ENCODE measurements around the gene ARHGAP18. TPM values are rescaled to one million over a fixed set of nuclear protein-coding genes. Genes with fewer than 3 reads are reported as not detected.

The ARHGAP18 gene
- polyA plus RNA-seq, 2 donors = 2.1 to 2.2 TPM

DNA sequence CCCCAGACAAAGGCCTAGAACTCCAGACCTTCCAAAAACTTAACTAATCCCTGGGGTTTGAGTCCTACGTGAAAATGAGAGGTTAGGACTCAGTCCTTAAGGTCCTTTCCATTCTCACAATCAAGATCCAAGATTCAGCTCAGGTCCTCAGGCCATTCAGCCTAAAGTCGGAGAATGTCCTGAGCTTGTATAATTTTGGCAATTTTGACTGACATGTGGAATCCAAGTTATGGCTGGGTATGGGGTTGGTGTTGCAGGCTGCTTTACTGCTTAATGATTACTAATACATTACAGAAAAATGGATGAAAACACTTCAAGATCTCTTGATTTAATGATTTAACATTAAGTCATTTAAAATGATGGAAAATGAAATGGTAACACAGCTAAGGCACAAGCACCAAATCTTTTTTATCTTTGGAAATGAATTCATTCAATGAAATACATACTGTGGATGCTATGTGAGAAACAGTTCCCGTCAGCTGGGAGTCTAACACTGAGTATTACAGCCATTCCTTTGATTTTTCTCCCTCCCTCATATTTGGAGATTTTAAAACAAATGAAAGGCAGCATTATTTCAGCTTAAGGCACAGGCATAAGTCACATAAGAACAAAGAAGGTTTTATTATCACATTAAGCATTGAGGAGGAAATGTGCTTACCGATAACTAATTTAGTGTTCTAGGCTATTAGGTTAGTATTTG, 1.3 kb downstream of the ARHGAP18 start:
- no peaks in the 10 kb centered on the region for H3K36me3 ChIP-seq (ENCODE audit: control insufficient read depth in 2 of 2, insufficient read depth in 2 of 2, low read length in 1 of 2)
- H3K4me1 ChIP-seq (ENCODE audit: control insufficient read depth in 2 of 2, insufficient read depth in 2 of 2, low read length in 1 of 2) = no peaks in the 10 kb centered on the region
- no peaks in the 10 kb centered on the region for H3K27me3 ChIP-seq (ENCODE audit: control insufficient read depth in 1 of 2, insufficient read depth in 2 of 2, low read length in 2 of 2)
- peak overlapping the region in 1 of 2 donors; percentile 12 for H3K27ac ChIP-seq (ENCODE audit: low read depth in 2 of 2, low read length in 1 of 2)
- 50 to 69% methylated on average over 4 of the region's 4 CpGs for WGBS, 2 donors
- peak overlapping the region in 1 of 2 donors; percentile 90 for H3K4me3 ChIP-seq (ENCODE audit: low read depth in 1 of 2, low read length in 2 of 2)
- no peaks in the 10 kb centered on the region for H3K9me3 ChIP-seq (ENCODE audit: control insufficient read depth in 2 of 2, insufficient read depth in 1 of 2, low read depth in 1 of 2, low read length in 1 of 2)

DNA sequence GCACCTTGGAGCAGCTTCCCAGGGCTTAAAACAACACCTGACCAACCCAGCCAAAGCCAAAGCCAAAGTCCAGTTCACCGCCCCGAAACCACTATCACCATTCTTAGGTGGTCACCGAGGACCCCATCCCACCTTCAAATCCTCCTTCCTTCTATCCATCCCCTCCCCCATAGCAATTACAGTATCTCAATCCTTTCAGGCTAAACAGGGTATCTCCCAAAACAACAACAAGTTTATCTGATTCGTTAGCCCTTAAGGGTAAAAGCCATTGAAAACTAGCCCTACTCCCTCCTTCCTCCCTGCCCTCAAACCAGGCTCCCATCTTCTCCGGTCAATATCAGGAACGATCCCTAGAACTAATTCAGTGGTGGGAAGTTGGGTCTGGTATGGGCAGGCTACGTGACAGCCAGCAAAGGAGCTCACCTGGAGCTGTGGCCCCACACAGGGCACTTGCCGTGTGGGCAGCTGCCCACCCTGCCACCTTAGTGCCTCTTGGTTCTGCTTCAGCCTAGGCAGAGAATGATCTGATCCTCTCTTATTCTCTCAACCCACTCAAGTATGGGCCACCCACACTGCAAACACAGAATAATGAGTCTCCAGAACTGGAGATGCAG, 2.0 kb downstream of the ARHGAP18 start:
- Histone ChIP-seq H3K9me3 (ENCODE audit: control insufficient read depth in 2 of 2, insufficient read depth in 1 of 2, low read depth in 1 of 2, low read length in 1 of 2) (no peaks in the 10 kb centered on the region), H3K27ac (ENCODE audit: low read depth in 2 of 2, low read length in 1 of 2) (peak overlapping the region in 1 of 2 donors; percentile 42), H3K36me3 (ENCODE audit: control insufficient read depth in 2 of 2, insufficient read depth in 2 of 2, low read length in 1 of 2) (no peaks in the 10 kb centered on the region), H3K4me1 (ENCODE audit: control insufficient read depth in 2 of 2, insufficient read depth in 2 of 2, low read length in 1 of 2) (no peaks in the 10 kb centered on the region), H3K27me3 (ENCODE audit: control insufficient read depth in 1 of 2, insufficient read depth in 2 of 2, low read length in 2 of 2) (no peaks in the 10 kb centered on the region), H3K4me3 (ENCODE audit: low read depth in 1 of 2, low read length in 2 of 2) (no peak overlapping the region)
- WGBS, 2 donors = 64 to 87% methylated on average over 8 of the region's 8 CpGs

DNA sequence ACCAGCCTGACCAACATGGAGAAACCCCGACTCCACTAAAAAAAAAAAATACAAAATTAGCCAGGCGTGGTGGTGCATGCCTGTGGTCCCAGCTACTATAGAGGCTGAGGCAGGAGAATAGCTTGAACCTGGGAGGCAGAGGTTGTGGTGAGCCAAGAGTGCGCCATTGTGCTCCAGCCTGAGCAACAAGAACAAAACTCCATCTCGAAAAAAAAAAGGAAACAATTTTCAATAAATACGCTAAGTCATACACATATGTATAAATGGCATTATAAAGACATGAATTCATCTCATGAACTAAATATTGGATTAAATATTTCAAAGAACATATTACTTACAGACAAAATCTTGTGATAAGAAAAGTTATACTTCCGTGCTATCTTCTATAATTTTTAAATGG, 2.9 kb downstream of the ARHGAP18 start:
- no peaks in the 10 kb centered on the region for H3K9me3 ChIP-seq (ENCODE audit: control insufficient read depth in 2 of 2, insufficient read depth in 1 of 2, low read depth in 1 of 2, low read length in 1 of 2)
- no peak overlapping the region for H3K4me3 ChIP-seq (ENCODE audit: low read depth in 1 of 2, low read length in 2 of 2)
- WGBS, 2 donors = 93 to 94% methylated on average over 6 of the region's 6 CpGs
- H3K4me1 ChIP-seq (ENCODE audit: control insufficient read depth in 2 of 2, insufficient read depth in 2 of 2, low read length in 1 of 2) = no peaks in the 10 kb centered on the region
- H3K36me3 ChIP-seq (ENCODE audit: control insufficient read depth in 2 of 2, insufficient read depth in 2 of 2, low read length in 1 of 2) = no peaks in the 10 kb centered on the region
- no peak overlapping the region for H3K27ac ChIP-seq (ENCODE audit: low read depth in 2 of 2, low read length in 1 of 2)
- H3K27me3 ChIP-seq (ENCODE audit: control insufficient read depth in 1 of 2, insufficient read depth in 2 of 2, low read length in 2 of 2) = no peaks in the 10 kb centered on the region

DNA sequence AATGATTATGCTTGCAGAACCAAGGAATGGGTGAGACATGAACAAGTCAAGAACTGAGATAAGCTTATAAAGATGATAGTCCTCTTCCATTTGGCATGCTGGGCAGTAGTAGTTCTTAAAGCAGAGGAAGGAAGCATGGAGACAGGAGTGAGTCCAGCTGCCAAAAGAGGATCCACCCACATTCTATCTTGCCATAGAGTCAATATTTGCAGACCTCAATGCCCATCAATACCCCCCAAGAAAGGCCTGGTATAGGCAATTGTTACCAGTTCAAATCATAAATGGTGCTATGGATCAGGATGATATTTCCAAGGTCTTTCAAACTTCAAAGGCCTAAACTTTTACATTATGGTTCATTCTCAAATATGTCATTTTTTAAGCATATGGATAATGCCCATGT, 4.8 kb downstream of the ARHGAP18 start:
- Histone ChIP-seq H3K27ac (ENCODE audit: low read depth in 2 of 2, low read length in 1 of 2) (no peak overlapping the region), H3K36me3 (ENCODE audit: control insufficient read depth in 2 of 2, insufficient read depth in 2 of 2, low read length in 1 of 2) (no peaks in the 10 kb centered on the region), H3K9me3 (ENCODE audit: control insufficient read depth in 2 of 2, insufficient read depth in 1 of 2, low read depth in 1 of 2, low read length in 1 of 2) (no peaks in the 10 kb centered on the region), H3K4me3 (ENCODE audit: low read depth in 1 of 2, low read length in 2 of 2) (no peak overlapping the region), H3K27me3 (ENCODE audit: control insufficient read depth in 1 of 2, insufficient read depth in 2 of 2, low read length in 2 of 2) (no peaks in the 10 kb centered on the region), H3K4me1 (ENCODE audit: control insufficient read depth in 2 of 2, insufficient read depth in 2 of 2, low read length in 1 of 2) (no peaks in the 10 kb centered on the region)

DNA sequence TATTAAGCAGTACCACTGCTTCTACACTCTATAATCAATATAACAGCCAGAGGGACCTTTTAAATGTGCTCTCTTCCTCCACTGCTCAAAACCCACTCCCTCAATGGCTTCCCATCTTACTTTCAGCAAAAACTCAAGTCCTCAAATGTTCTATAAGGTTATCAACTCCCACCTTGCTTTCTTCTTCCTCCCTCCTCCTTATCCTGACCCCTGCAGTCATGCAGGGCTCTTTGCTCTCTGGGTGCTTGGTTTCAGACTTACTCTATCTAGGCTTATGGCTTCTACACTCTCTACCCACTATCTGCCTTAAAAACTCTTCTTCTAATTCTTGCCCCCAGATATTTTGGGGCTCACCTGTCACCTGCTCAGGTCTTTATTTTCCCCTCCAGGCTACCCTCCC, 5.3 kb downstream of the ARHGAP18 start:
- H3K4me1 ChIP-seq (ENCODE audit: control insufficient read depth in 2 of 2, insufficient read depth in 2 of 2, low read length in 1 of 2) = no peaks in the 10 kb centered on the region
- no peaks in the 10 kb centered on the region for H3K27me3 ChIP-seq (ENCODE audit: control insufficient read depth in 1 of 2, insufficient read depth in 2 of 2, low read length in 2 of 2)
- no peak overlapping the region for H3K27ac ChIP-seq (ENCODE audit: low read depth in 2 of 2, low read length in 1 of 2)
- no peak overlapping the region for H3K4me3 ChIP-seq (ENCODE audit: low read depth in 1 of 2, low read length in 2 of 2)
- no peaks in the 10 kb centered on the region for H3K36me3 ChIP-seq (ENCODE audit: control insufficient read depth in 2 of 2, insufficient read depth in 2 of 2, low read length in 1 of 2)
- no peaks in the 10 kb centered on the region for H3K9me3 ChIP-seq (ENCODE audit: control insufficient read depth in 2 of 2, insufficient read depth in 1 of 2, low read depth in 1 of 2, low read length in 1 of 2)

DNA sequence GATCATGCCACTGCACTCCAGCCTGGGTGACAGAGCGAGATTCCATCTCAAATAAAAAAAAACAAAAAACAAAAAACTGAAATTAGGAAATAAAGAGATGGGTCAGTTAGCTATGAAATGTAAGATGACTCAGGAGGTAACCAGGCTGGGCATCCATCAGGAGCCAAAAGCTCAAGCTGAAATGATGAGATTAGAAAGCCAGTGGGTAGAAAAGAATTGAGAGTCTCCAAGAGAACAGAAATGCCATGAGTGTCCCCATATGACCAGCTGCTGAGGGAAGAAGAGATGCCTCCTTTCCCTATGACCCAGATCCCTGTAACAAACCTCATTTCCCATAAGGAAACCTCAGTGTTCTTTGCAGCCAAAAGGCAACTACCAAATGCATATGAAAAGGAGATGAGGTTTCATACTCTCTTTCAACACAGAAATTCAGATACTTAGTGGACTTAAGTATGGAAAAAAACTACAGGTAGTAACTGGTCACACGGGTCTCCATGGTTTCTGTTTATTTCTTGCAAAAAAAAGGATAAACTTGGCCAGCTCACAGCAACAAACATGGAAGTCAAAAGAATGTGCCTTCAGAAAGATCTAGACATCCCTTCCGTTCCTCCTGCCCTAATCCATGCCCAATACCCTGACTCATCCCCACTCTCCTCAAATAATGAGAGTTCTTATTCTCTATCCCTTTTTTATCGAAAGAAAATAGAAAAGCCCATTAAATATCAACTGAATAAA, 8.1 kb downstream of the ARHGAP18 start:
- no peak overlapping the region for H3K4me3 ChIP-seq (ENCODE audit: low read depth in 1 of 2, low read length in 2 of 2)
- H3K36me3 ChIP-seq (ENCODE audit: control insufficient read depth in 2 of 2, insufficient read depth in 2 of 2, low read length in 1 of 2) = no peaks in the 10 kb centered on the region
- H3K27me3 ChIP-seq (ENCODE audit: control insufficient read depth in 1 of 2, insufficient read depth in 2 of 2, low read length in 2 of 2) = no peaks in the 10 kb centered on the region
- no peak overlapping the region for H3K27ac ChIP-seq (ENCODE audit: low read depth in 2 of 2, low read length in 1 of 2)
- H3K4me1 ChIP-seq (ENCODE audit: control insufficient read depth in 2 of 2, insufficient read depth in 2 of 2, low read length in 1 of 2) = no peaks in the 10 kb centered on the region
- WGBS, 2 donors = 75 to 84% methylated on average over 4 of the region's 4 CpGs
- no peaks in the 10 kb centered on the region for H3K9me3 ChIP-seq (ENCODE audit: control insufficient read depth in 2 of 2, insufficient read depth in 1 of 2, low read depth in 1 of 2, low read length in 1 of 2)

DNA sequence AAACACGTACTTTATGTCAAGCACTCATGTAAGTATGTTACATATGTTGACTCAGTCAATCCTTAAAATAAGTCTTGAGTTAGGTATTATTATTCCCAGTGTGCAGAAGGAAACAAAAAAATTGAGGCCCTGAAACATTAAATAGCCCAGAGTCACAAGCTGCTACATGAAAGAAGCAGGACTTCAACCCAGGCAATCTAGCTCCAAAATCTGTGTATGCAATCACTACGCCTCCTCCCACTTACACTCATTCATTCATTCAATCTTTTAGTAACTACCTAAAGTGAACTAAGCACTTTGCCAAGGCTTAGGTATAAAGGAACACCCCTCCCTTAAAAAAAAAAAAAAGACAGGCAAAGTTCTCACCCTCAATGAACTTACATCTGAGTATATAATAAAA, 9.3 kb downstream of the ARHGAP18 start:
- no peaks in the 10 kb centered on the region for H3K9me3 ChIP-seq (ENCODE audit: control insufficient read depth in 2 of 2, insufficient read depth in 1 of 2, low read depth in 1 of 2, low read length in 1 of 2)
- no peaks in the 10 kb centered on the region for H3K4me1 ChIP-seq (ENCODE audit: control insufficient read depth in 2 of 2, insufficient read depth in 2 of 2, low read length in 1 of 2)
- no peak overlapping the region for H3K4me3 ChIP-seq (ENCODE audit: low read depth in 1 of 2, low read length in 2 of 2)
- H3K27me3 ChIP-seq (ENCODE audit: control insufficient read depth in 1 of 2, insufficient read depth in 2 of 2, low read length in 2 of 2) = no peaks in the 10 kb centered on the region
- H3K27ac ChIP-seq (ENCODE audit: low read depth in 2 of 2, low read length in 1 of 2) = no peak overlapping the region
- WGBS, 2 donors = 90 to 91% methylated on average over 2 of the region's 2 CpGs
- H3K36me3 ChIP-seq (ENCODE audit: control insufficient read depth in 2 of 2, insufficient read depth in 2 of 2, low read length in 1 of 2) = no peaks in the 10 kb centered on the region

DNA sequence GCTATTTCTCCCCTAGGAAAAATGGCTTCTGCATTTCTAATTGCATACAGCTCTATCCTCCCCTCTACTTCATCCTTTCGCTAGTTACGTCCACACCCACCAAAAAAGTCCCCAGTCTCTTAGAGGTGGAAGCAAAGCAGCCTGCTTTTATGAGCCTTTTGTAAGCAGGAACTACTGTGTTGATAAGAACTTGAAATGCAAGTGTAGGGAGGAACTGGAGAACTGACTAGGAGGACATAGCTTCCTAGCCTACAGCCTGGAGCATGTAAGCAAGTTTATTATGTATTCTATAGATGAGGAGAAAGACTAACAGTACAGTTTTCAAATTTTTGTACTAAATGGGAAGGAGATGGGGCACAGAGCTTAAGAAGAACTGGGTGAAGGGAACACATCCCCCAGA, 10.3 kb downstream of the ARHGAP18 start:
- no peak overlapping the region for H3K4me3 ChIP-seq (ENCODE audit: low read depth in 1 of 2, low read length in 2 of 2)
- no peaks in the 10 kb centered on the region for H3K4me1 ChIP-seq (ENCODE audit: control insufficient read depth in 2 of 2, insufficient read depth in 2 of 2, low read length in 1 of 2)
- no peak overlapping the region for H3K27ac ChIP-seq (ENCODE audit: low read depth in 2 of 2, low read length in 1 of 2)
- no peaks in the 10 kb centered on the region for H3K36me3 ChIP-seq (ENCODE audit: control insufficient read depth in 2 of 2, insufficient read depth in 2 of 2, low read length in 1 of 2)
- 96% methylated on average over 2 of the region's 2 CpGs for WGBS, 2 donors
- H3K27me3 ChIP-seq (ENCODE audit: control insufficient read depth in 1 of 2, insufficient read depth in 2 of 2, low read length in 2 of 2) = no peaks in the 10 kb centered on the region
- no peaks in the 10 kb centered on the region for H3K9me3 ChIP-seq (ENCODE audit: control insufficient read depth in 2 of 2, insufficient read depth in 1 of 2, low read depth in 1 of 2, low read length in 1 of 2)

DNA sequence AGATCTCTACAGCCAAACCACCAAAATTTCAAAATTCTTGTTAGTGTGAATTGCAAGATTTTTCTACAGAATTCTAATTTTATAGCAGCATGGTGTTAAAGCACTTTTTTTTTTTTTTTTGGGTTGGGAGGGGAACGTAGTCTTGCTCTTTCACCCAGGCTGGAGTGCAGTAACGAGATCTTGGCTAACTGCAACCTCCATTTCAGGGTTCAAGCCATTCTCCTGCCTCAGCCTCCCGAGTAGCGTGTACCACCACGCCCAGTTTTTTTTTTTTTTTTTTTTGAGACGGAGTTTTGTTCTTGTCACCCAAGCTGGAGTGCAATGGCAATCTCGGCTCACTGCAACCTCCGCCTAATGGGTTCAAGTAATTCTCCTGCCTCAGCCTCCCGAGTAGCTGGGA, 11.5 kb downstream of the ARHGAP18 start:
- no peaks in the 10 kb centered on the region for H3K4me1 ChIP-seq (ENCODE audit: control insufficient read depth in 2 of 2, insufficient read depth in 2 of 2, low read length in 1 of 2)
- 93 to 95% methylated on average over 9 of the region's 9 CpGs for WGBS, 2 donors
- H3K9me3 ChIP-seq (ENCODE audit: control insufficient read depth in 2 of 2, insufficient read depth in 1 of 2, low read depth in 1 of 2, low read length in 1 of 2) = no peaks in the 10 kb centered on the region
- no peaks in the 10 kb centered on the region for H3K27me3 ChIP-seq (ENCODE audit: control insufficient read depth in 1 of 2, insufficient read depth in 2 of 2, low read length in 2 of 2)
- no peaks in the 10 kb centered on the region for H3K36me3 ChIP-seq (ENCODE audit: control insufficient read depth in 2 of 2, insufficient read depth in 2 of 2, low read length in 1 of 2)
- H3K27ac ChIP-seq (ENCODE audit: low read depth in 2 of 2, low read length in 1 of 2) = no peak overlapping the region
- H3K4me3 ChIP-seq (ENCODE audit: low read depth in 1 of 2, low read length in 2 of 2) = no peak overlapping the region

Measured in esophagus (tissue), 2 donors.